ENCODE data around the gene MID1.

GRCh38 chrX:10404436-10404835 lies 215.9 kb downstream of the MID1 start:
- TF ChIP-seq CTCF (IDR thresholded peaks at IDR 0.05) (no peak), POLR2A (IDR thresholded peaks at IDR 0.05) (no peak), EP300 (IDR thresholded peaks at IDR 0.05) (no peak)

Data from suprapubic skin (tissue), 3 donors.